Pancreas (tissue), 10 donors: ENCODE results near the gene PRKCZ. TPM values are rescaled to one million over a fixed set of nuclear protein-coding genes. Genes with fewer than 3 reads are reported as not detected.

Experiments
- ATAC-seq, 4 donors: fragments of 200-7000 bp; cut with Tn5 transposase; one replicate each; pipeline versions ENCODE4 v1.8.0 to v1.9.1; 2020; ENCODE audit warnings: mild to moderate bottlenecking in 4 of 4, moderate library complexity in 4 of 4
- DNase-seq, 6 donors: peaks; one replicate each; pipeline ENCODE4 v3.0.0-alpha.2; 2020
- FAIRE-seq: peaks from 2 replicates; lab custom pipeline; 2012; peaks lifted over from hg19 to GRCh38; lab: Jason Lieb, UNC
- H3K27ac ChIP-seq, 4 donors: fragments of 200-600 bp; sonication (generic); 1 replicate in 3 of 4; 2 replicates in 1 of 4; pipeline versions ENCODE4 v1.5.0 to v1.8.0; 2020
- H3K27me3 ChIP-seq, 4 donors: fragments of 200-600 bp; one replicate each; pipeline ENCODE4 v1.8.0; 2021
- H3K36me3 ChIP-seq, 3 donors: fragments of 200-600 bp; sonication (generic) in 1 of 3; one replicate each; pipeline versions ENCODE4 v1.5.0 to v1.8.0; 2020 to 2021
- H3K4me1 ChIP-seq, 3 donors: fragments of 200-600 bp; one replicate each; pipeline ENCODE4 v1.8.0; 2021
- H3K4me3 ChIP-seq, 4 donors: fragments of 200-600 bp; sonication (generic) in 2 of 4; one replicate each; pipeline versions ENCODE4 v1.5.0 to v1.8.0; 2020 to 2021
- H3K9me3 ChIP-seq, 4 donors: fragments of 200-600 bp; one replicate each; pipeline ENCODE4 v1.8.0; 2021
- WGBS, 2 donors: extraction: QIAGEN DNeasy Blood & Tissue Kit; methylation state at CpG; one replicate each; pipeline ENCODE4 v1.1.7; 2013; 5-methylcytosine and 5-hydroxymethylcytosine counted together
- intact Hi-C, 3 donors: fragments of 100-400 bp; cut with DNase I; formaldehyde crosslinking; loops; one replicate each; pipeline versions ENCODE4 v1.11.1 to v1.14.2; 2022
- polyA plus RNA-seq, 2 donors: library from polyadenylated mRNA; stranded (reverse); fragments of 200-250 nt; gene quantifications; one replicate each; pipeline ENCODE4 v1.2.3, GENCODE V29; 2013
- total RNA-seq, 6 donors: library from RNA; stranded (reverse); fragmentation: NEBNext Ultra II Directional in 4 of 6; extraction: Animal tissue kit (Norgen Biotek cat#: 25700) in 4 of 6; gene quantifications; one replicate each; pipeline versions ENCODE4 v1.2.1 to v1.2.4, GENCODE V29; 2021 to 2023
- TF ChIP-seq, protein P1 (sequence below), 4 donors: fragments of 200-600 bp; sonication (generic) in 3 of 4; IDR thresholded peaks; one replicate each; pipeline versions ENCODE4 v1.5.0 to v1.8.0; 2021; ENCODE audit warnings: antibody characterized with exemption in 4 of 4
- donor health status: healthy with polysubstance abuse.
- donor health status: DM: no; HTN: no; CAD: no; lungs with moderate emphysema.
- donor health status: DM: no; HTN: no; CAD: no.
- donor health status: control.
- donor health status: control.
- donor health status: Bipolar disorder and iron deficiency.
- donor health status: DM: yes; HTN: yes; CAD: no.
- donor health status: DM: no; HTN: no; CAD: no.
- donor health status: DM: no; HTN: no; CAD: no.
- donor health status: DM: yes; HTN: yes; CAD: no.

The PRKCZ gene
- total and polyA plus RNA-seq, 8 donors: 9.8 to 27.4 (median 17.1) TPM

DNA sequence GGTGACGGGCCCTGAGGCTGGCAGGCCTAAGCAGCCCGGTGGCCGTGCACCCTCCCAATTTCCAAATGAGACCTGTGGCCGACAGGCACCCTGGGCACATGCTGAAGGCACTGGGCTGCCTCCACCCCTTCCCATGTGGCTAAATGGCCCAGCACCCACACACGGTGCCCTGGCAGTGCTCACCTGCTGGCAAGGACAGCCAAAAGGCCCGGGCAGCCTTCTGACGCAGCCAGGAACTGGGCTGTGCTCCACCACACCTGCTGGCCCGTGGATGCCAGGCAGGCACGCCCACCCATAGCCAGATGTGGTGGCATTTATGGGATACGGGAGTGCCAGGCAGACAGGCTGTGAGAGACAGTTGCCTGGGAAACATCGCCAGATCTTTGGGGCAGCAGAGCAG is 148.4 kb downstream of the PRKCZ start:
- H3K4me1 ChIP-seq: peaks cover 6 to 24% (median 11%) of the 10 kb centered on the region in 3 donors
- no peaks in the 10 kb centered on the region for H3K27me3 ChIP-seq
- DNase-seq (peak; percentile 77 to 94 (median 88)), ATAC-seq (peak; percentile 44 to 60 (median 53)), FAIRE-seq (no peak)
- intact Hi-C loops: loop anchor here (5.0 to 10.0 kb wide), 4 partner anchors 114 to 416 kb away; no protein-coding TSS in a partner anchor
- TF ChIP-seq, protein P1, sequence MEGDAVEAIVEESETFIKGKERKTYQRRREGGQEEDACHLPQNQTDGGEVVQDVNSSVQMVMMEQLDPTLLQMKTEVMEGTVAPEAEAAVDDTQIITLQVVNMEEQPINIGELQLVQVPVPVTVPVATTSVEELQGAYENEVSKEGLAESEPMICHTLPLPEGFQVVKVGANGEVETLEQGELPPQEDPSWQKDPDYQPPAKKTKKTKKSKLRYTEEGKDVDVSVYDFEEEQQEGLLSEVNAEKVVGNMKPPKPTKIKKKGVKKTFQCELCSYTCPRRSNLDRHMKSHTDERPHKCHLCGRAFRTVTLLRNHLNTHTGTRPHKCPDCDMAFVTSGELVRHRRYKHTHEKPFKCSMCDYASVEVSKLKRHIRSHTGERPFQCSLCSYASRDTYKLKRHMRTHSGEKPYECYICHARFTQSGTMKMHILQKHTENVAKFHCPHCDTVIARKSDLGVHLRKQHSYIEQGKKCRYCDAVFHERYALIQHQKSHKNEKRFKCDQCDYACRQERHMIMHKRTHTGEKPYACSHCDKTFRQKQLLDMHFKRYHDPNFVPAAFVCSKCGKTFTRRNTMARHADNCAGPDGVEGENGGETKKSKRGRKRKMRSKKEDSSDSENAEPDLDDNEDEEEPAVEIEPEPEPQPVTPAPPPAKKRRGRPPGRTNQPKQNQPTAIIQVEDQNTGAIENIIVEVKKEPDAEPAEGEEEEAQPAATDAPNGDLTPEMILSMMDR (IDR thresholded peaks at IDR 0.05): no peak
- no peaks in the 10 kb centered on the region for H3K36me3 ChIP-seq
- 30% methylated on average over 11 of the region's 11 CpGs for WGBS, 2 donors
- peak overlapping the region in 2 of 4 donors; percentile 36 to 41 for H3K4me3 ChIP-seq
- H3K9me3 ChIP-seq: no peaks in the 10 kb centered on the region
- peak overlapping the region; percentile 80 to 90 (median 86) for H3K27ac ChIP-seq

DNA sequence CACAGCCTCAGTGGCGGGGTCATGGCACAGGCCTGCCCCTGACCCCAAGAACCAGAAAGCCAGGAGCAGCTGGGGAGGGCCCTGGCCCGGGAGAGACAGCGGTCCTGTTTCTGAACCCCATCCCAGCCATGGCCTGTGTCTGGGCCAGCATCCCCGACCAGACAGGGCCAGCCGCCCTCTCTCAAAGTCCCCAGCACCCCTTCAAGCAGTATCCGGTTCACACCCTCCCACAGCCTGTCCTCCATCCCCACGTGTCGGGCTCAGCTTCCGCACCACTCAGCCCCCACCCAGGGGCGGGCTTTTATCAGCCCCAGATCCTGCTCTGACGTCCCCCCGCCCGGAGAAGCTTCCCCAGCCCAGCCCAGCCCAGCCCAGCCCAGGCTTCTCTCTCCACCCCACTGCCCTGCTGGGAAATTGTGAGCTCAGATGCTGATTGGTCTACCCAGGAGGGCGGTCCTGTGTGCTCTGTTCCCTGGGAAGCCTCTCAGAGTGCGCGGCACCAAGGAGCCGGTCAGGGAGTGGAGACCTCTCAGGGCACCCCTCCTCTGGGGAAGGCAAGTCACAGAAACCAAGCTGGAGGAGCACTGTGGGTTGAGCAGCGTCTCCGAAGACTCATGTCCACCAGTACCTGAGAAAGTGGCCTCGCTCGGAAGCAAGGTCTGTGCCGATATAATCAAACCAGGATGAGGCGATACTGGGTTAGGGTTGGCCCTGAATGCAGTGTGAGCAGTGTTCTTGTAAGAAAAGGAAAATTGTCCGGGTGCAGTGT is 149.0 kb downstream of the PRKCZ start:
- DNase-seq (peak; percentile 83 to 90 (median 86)), FAIRE-seq (peak; percentile 72), ATAC-seq (peak; percentile 73 to 83 (median 80))
- TF ChIP-seq, protein P1 (IDR thresholded peaks at IDR 0.05): no peak
- Histone ChIP-seq H3K9me3 (no peaks in the 10 kb centered on the region), H3K27ac (peak overlapping the region; percentile 80 to 90 (median 86)), H3K27me3 (no peaks in the 10 kb centered on the region), H3K4me1 (peaks cover 6 to 24% (median 11%) of the 10 kb centered on the region in 3 donors), H3K36me3 (no peaks in the 10 kb centered on the region), H3K4me3 (peak overlapping the region; percentile 6 to 41 (median 30))
- intact Hi-C loops: loop anchor here (5.0 to 10.0 kb wide), 4 partner anchors 113 to 416 kb away; no protein-coding TSS in a partner anchor
- 12 to 13% methylated on average over 24 of the region's 24 CpGs for WGBS, 2 donors

DNA sequence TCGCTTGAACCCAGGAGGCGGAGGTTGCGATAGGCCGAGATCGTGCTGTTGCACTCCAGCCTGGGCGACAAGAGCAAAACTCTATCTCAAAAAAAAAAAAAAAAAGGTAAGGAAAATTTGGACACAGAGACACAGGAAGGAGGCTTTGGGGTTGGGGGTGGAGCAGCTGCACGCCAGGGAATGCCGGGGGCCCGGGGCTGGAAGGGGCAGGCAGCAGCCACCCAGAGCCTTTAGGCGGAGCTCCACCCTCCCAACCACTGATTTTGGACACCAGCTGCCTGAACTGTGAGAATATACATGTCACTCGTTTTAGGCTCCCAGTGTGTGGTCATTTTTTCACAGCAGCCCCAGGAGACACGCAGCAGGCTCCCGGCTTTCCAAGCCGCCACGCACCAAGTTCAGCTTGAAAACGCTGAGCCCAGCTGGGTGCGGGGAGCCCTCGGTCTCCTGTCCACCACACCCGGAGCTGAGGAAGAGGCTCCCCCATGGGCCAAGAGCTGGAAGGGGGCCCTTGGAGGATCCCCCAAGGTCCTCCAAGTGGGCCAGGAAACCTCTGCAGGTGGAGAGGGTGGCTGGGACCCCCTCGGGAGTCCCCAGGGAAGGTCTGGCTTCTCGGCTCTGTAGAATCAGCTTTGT is 150.2 kb downstream of the PRKCZ start:
- H3K27me3 ChIP-seq: no peaks in the 10 kb centered on the region
- DNase-seq (no peak), FAIRE-seq (no peak), ATAC-seq (no peak)
- no peaks in the 10 kb centered on the region for H3K36me3 ChIP-seq
- 75% methylated on average over 21 of the region's 21 CpGs for WGBS, 2 donors
- H3K9me3 ChIP-seq: no peaks in the 10 kb centered on the region
- H3K27ac ChIP-seq: no peak overlapping the region
- no peak overlapping the region for H3K4me3 ChIP-seq
- intact Hi-C loops: no loop called here
- TF ChIP-seq, protein P1 (IDR thresholded peaks at IDR 0.05): no peak
- peaks cover 8 to 25% (median 12%) of the 10 kb centered on the region in 3 donors for H3K4me1 ChIP-seq

DNA sequence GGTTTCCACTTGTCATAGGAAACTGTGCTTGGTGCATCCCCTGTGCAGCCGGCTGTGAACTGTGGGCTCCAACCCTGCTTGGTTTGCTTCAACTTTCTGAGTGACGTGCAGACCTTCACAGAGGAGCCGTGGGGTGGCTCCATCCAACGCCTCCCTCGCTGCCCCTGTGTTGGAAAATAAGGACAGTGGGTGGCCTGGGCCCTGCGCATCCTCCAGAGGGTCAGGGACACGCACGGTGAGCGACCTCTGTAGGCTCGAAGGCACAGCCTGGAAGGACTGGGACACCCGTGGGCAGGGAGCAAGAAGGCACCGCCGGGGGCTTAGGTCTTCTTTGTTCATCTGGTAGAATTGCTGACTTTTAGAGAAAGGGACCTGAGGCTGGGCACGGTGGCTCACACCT is 150.9 kb downstream of the PRKCZ start:
- Histone ChIP-seq H3K27me3 (no peaks in the 10 kb centered on the region), H3K4me3 (no peak overlapping the region), H3K4me1 (peaks cover 12 to 25% (median 17%) of the 10 kb centered on the region in 3 donors), H3K36me3 (no peaks in the 10 kb centered on the region), H3K9me3 (no peaks in the 10 kb centered on the region), H3K27ac (no peak overlapping the region)
- TF ChIP-seq, protein P1 (IDR thresholded peaks at IDR 0.05): no peak
- ATAC-seq (no peak), FAIRE-seq (no peak), DNase-seq (no peak)
- intact Hi-C loops: no loop called here
- WGBS, 2 donors: 86 to 89% methylated on average over 14 of the region's 14 CpGs
